CD4-positive, alpha-beta T cell (primary cell): ENCODE results near the gene TAX1BP1. TPM values are rescaled to one million over a fixed set of nuclear protein-coding genes. Genes with fewer than 3 reads are reported as not detected.
"Not testable (repeated sequence)": the region's sequence is repeated elsewhere in the genome, so short reads cannot be mapped to it uniquely, and the experiment has no call there.

Source experiments
- ATAC-seq: fragments of 200-7000 bp; cut with Tn5 transposase; one replicate; pipeline ENCODE4 v1.10.0; 2022; ENCODE audit warnings: mild to moderate bottlenecking; ENCODE audit not compliant: poor library complexity
- CTCF ChIA-PET: fragments of 350-600 bp; sonication (Branson Sonifier 250); formaldehyde crosslinking; loops from one replicate; lab custom pipeline; 2021; ENCODE audit warnings: antibody characterized with exemption, inconsistent platforms; lab: Charles Lee
- POLR2A ChIA-PET: fragments of 350-600 bp; sonication (Branson Sonifier 250); formaldehyde crosslinking; loops from one replicate; lab custom pipeline; 2021; ENCODE audit warnings: antibody characterized with exemption, inconsistent platforms; lab: Charles Lee
- DNase-seq, 14 experiments: peaks; one replicate each; pipeline ENCODE4 v3.0.0-alpha.2; 2013 to 2020; ENCODE audit warnings: mixed read lengths in 2 of 14
- H3K27ac ChIP-seq, 2 donors: one replicate each; pipeline versions ENCODE4 v1.5.1 to v1.7.0; 2013; ENCODE audit warnings: low read length in 2 of 2, low read depth in 1 of 2, mild to moderate bottlenecking in 1 of 2
- H3K27me3 ChIP-seq, 2 experiments: 1 replicate in 1 of 2; 2 replicates in 1 of 2; pipeline versions ENCODE4 v1.6.1 to v1.7.0; 2013; ENCODE audit warnings: low read length in 2 of 2, control low read depth in 1 of 2, mild to moderate bottlenecking in 1 of 2, moderate library complexity in 1 of 2; ENCODE audit not compliant: insufficient read depth in 2 of 2, control insufficient read depth in 1 of 2
- H3K36me3 ChIP-seq: one replicate; pipeline ENCODE4 v1.6.1; 2013; ENCODE audit warnings: low read length, control low read depth; ENCODE audit not compliant: insufficient read depth
- H3K4me1 ChIP-seq: one replicate; pipeline ENCODE4 v1.6.1; 2013; ENCODE audit warnings: low read length, control low read depth; ENCODE audit not compliant: insufficient read depth
- H3K4me3 ChIP-seq: one replicate; pipeline ENCODE4 v1.5.1; 2013; ENCODE audit warnings: mild to moderate bottlenecking, low read length, moderate library complexity
- H3K9me3 ChIP-seq, 2 experiments: 1 replicate in 1 of 2; 2 replicates in 1 of 2; pipeline versions ENCODE4 v1.6.1 to v1.7.0; 2013; ENCODE audit warnings: low read length in 2 of 2, mild to moderate bottlenecking in 2 of 2, control low read depth in 1 of 2, moderate library complexity in 1 of 2; ENCODE audit not compliant: control insufficient read depth in 1 of 2, insufficient read depth in 1 of 2
- H3K27ac Mint-ChIP-seq: one replicate; pipeline ENCODE4 v1.8.0; 2020; ENCODE audit warnings: mixed read lengths
- H3K27me3 Mint-ChIP-seq: one replicate; pipeline ENCODE4 v1.8.0; 2021; ENCODE audit warnings: mixed read lengths
- H3K36me3 Mint-ChIP-seq: one replicate; pipeline ENCODE4 v1.8.0; 2021; ENCODE audit warnings: low read depth, mixed read lengths
- H3K4me1 Mint-ChIP-seq: one replicate; pipeline ENCODE4 v1.8.0; 2021; ENCODE audit warnings: low read depth, mixed read lengths
- H3K4me3 Mint-ChIP-seq: one replicate; pipeline ENCODE4 v1.8.0; 2020; ENCODE audit warnings: mild to moderate bottlenecking, mixed read lengths
- H3K9me3 Mint-ChIP-seq: one replicate; pipeline ENCODE4 v1.8.0; 2020; ENCODE audit warnings: mixed read lengths
- intact Hi-C, 2 experiments: fragments of 100-400 bp; cut with DNase I in 1 of 2; cut with micrococcal nuclease in 1 of 2; formaldehyde crosslinking; loops; one replicate each; pipeline versions ENCODE4 v1.15.1 to v1.9.0; 2023 to 2025; cut with DNase I, micrococcal nuclease
- total RNA-seq, 174 experiments: library from RNA in 2 of 174; stranded (reverse) in 2 of 174; gene quantifications; one replicate each; pipeline ENCODE4 v1.2.3 and lab custom pipeline; 2021 to 2026
- TF ChIP-seq, protein P1 (sequence below): fragments of 200-600 bp; IDR thresholded peaks from one replicate; pipeline ENCODE4 v1.8.0; 2022; ENCODE audit warnings: antibody characterized with exemption, mild to moderate bottlenecking

TAX1BP1 gene
- total RNA-seq, 2 experiments from 2014 or later, result 115 TPM

GRCh38 chr7:27846388-27846787 is 106.4 kb downstream of the TAX1BP1 start:
- ATAC-seq (no peak), DNase-seq (no peak)
- no peak overlapping the region for H3K27ac Mint-ChIP-seq
- H3K36me3 Mint-ChIP-seq, result peaks cover under 1% of the 10 kb centered on the region
- ChIA-PET CTCF (no interaction called here), POLR2A (no interaction called here)
- intact Hi-C loops, result no loop called here
- no peaks in the 10 kb centered on the region for H3K27me3 Mint-ChIP-seq
- H3K4me1 ChIP-seq, result no peaks in the 10 kb centered on the region
- H3K9me3 Mint-ChIP-seq, result no peaks in the 10 kb centered on the region
- H3K9me3 ChIP-seq, result no peaks in the 10 kb centered on the region
- TF ChIP-seq, protein P1, sequence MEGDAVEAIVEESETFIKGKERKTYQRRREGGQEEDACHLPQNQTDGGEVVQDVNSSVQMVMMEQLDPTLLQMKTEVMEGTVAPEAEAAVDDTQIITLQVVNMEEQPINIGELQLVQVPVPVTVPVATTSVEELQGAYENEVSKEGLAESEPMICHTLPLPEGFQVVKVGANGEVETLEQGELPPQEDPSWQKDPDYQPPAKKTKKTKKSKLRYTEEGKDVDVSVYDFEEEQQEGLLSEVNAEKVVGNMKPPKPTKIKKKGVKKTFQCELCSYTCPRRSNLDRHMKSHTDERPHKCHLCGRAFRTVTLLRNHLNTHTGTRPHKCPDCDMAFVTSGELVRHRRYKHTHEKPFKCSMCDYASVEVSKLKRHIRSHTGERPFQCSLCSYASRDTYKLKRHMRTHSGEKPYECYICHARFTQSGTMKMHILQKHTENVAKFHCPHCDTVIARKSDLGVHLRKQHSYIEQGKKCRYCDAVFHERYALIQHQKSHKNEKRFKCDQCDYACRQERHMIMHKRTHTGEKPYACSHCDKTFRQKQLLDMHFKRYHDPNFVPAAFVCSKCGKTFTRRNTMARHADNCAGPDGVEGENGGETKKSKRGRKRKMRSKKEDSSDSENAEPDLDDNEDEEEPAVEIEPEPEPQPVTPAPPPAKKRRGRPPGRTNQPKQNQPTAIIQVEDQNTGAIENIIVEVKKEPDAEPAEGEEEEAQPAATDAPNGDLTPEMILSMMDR, result no peak
- H3K36me3 ChIP-seq, result peaks cover 3% of the 10 kb centered on the region
- H3K4me3 ChIP-seq, result no peak overlapping the region
- peaks cover 6% of the 10 kb centered on the region for H3K4me1 Mint-ChIP-seq
- H3K27me3 ChIP-seq, result no peaks in the 10 kb centered on the region
- H3K4me3 Mint-ChIP-seq, result no peak overlapping the region
- no peak overlapping the region for H3K27ac ChIP-seq

GRCh38 chr7:27850531-27850930 is 110.6 kb downstream of the TAX1BP1 start:
- Mint-ChIP-seq H3K36me3 (peaks cover 6% of the 10 kb centered on the region), H3K27me3 (no peaks in the 10 kb centered on the region), H3K9me3 (no peaks in the 10 kb centered on the region), H3K27ac (no peak overlapping the region), H3K4me1 (no peaks in the 10 kb centered on the region), H3K4me3 (no peak overlapping the region)
- no peak overlapping the region for H3K27ac ChIP-seq
- no peak overlapping the region for H3K4me3 ChIP-seq
- H3K9me3 ChIP-seq, result no peaks in the 10 kb centered on the region
- ChIA-PET CTCF (no interaction called here), POLR2A (interaction anchor here (0.6 to 1.4 kb wide), 2 partner anchors 10 to 663 kb away, joined by 3 to 4 read pairs; no protein-coding TSS in a partner anchor)
- H3K27me3 ChIP-seq, result no peaks in the 10 kb centered on the region
- TF ChIP-seq, protein P1, result no peak
- no peaks in the 10 kb centered on the region for H3K4me1 ChIP-seq
- ATAC-seq (no peak), DNase-seq (no peak)
- intact Hi-C loops, result no loop called here
- H3K36me3 ChIP-seq, result no peaks in the 10 kb centered on the region

GRCh38 chr7:27856703-27857485 is 116.9 kb downstream of the TAX1BP1 start:
- H3K27ac Mint-ChIP-seq, H3K9me3 ChIP-seq, H3K4me3 Mint-ChIP-seq, H3K4me1 Mint-ChIP-seq, POLR2A ChIA-PET, H3K4me1 ChIP-seq, ATAC-seq, H3K27ac ChIP-seq, intact Hi-C loops, H3K27me3 ChIP-seq, H3K36me3 ChIP-seq, H3K27me3 Mint-ChIP-seq, H3K4me3 ChIP-seq, CTCF ChIA-PET, DNase-seq, H3K9me3 Mint-ChIP-seq: not testable (repeated sequence)
- H3K36me3 Mint-ChIP-seq, result peaks cover 21% of the 10 kb centered on the region
